ENCODE results near the gene LAG3.

Gene LAG3

DNA sequence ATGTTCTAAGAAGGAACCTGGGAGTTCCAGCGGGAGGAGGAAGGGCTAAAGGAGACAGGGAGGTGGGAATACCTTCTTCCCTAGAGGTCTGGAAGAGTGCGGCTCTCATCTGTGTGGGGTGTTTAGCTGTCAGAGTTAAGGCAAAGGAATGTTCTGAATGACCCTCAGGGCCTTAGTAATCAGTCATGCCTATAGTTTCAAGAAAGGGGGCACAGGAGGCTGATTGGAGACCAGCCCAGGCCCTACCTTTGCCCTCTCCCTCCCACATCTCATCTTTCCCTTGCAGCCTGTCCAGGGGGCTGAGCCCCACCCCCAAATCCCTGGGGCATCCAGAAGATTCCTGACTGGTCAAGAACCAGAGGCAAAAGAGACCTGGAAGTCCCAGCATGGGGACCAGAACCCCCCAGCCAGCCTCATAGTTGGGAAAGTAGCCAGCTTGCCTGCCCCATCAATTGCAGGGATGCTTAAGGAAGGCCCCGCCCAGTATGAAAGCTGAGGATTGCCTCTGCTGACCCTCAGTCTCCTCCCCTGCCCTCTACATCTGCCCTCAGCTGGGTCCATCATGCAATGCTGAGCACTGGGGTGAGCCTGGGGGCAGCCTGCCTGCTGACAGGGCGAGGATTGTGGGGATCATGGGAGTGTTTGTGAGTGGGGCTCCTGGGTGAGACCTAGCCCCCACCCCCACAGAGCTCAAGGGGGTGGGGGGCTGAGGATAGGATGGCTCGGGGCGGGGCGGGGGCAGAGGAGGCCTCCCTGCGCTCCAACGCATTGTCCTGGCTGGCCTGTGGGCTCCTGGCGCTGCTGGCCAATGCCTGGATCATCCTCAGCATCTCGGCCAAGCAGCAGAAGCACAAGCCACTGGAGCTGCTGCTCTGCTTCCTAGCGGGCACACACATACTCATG is 51.1 kb downstream of the LAG3 start:
- no peak overlapping the region for H2AK5ac ChIP-seq (ENCODE audit: low read length, severe bottlenecking)
- H2AFZ ChIP-seq (ENCODE audit: low read depth, low read length) = no peak overlapping the region
- 82% methylated on average over 10 of the region's 12 CpGs for WGBS
- H3K4me2 ChIP-seq (ENCODE audit: low read length, poor library complexity, severe bottlenecking) = no peak overlapping the region
- peak overlapping the region in 1 of 2 experiments; percentile 43 for H3K23ac ChIP-seq (ENCODE audit: low read length in 2 of 2)
- H3K4me3 ChIP-seq (ENCODE audit: insufficient read depth in 1 of 2, low read depth in 1 of 2, low read length in 2 of 2) = no peak overlapping the region
- H2BK120ac ChIP-seq (ENCODE audit: low read depth, low read length) = no peak overlapping the region
- H3K9ac ChIP-seq (ENCODE audit: low read length) = no peak overlapping the region
- H3K27ac ChIP-seq (ENCODE audit: low read length, poor library complexity, severe bottlenecking) = no peak overlapping the region
- no peak overlapping the region for H2BK5ac ChIP-seq (ENCODE audit: low read depth, low read length, poor library complexity, severe bottlenecking)
- peak overlapping the region in 1 of 2 experiments; percentile 47 for H3K14ac ChIP-seq (ENCODE audit: low read length in 2 of 2)
- H4K91ac ChIP-seq (ENCODE audit: low read length) = peak overlapping the region; percentile 3
- H3K18ac ChIP-seq (ENCODE audit: low read depth in 1 of 2, low read length in 2 of 2) = no peak overlapping the region
- peaks cover 53% of the 10 kb centered on the region for H3K4me1 ChIP-seq (ENCODE audit: control insufficient read depth, insufficient read depth, low read depth, low read length)
- H3K79me1 ChIP-seq (replicated peaks; ENCODE audit: low read length, poor library complexity, severe bottlenecking) = peaks cover 15% of the 10 kb centered on the region
- H3K27me3 ChIP-seq (ENCODE audit: control insufficient read depth in 1 of 2, insufficient read depth in 1 of 2, low read length in 2 of 2) = peaks cover 22 to 45% of the 10 kb centered on the region in 2 experiments
- H4K8ac ChIP-seq (ENCODE audit: low read length) = no peak overlapping the region
- no peaks in the 10 kb centered on the region for H3K9me3 ChIP-seq (ENCODE audit: control insufficient read depth, low read length)
- no peak overlapping the region for H2BK15ac ChIP-seq (ENCODE audit: low read depth, poor library complexity, severe bottlenecking)
- no peak overlapping the region for H3K4ac ChIP-seq (ENCODE audit: low read depth in 1 of 2, low read length in 2 of 2)
- DNase-seq = no peak
- peaks cover 0 to 7% of the 10 kb centered on the region in 2 experiments for H3K36me3 ChIP-seq (ENCODE audit: control insufficient read depth in 1 of 2, insufficient read depth in 2 of 2, low read depth in 1 of 2, low read length in 2 of 2)
- peak overlapping the region in 1 of 2 experiments; percentile 45 for H2BK12ac ChIP-seq (ENCODE audit: low read length in 2 of 2)

- Histone ChIP-seq H3K4ac (ENCODE audit: low read depth in 1 of 2, low read length in 2 of 2) (no peak overlapping the region), H2AFZ (ENCODE audit: low read depth, low read length) (no peak overlapping the region), H3K4me3 (ENCODE audit: insufficient read depth in 1 of 2, low read depth in 1 of 2, low read length in 2 of 2) (no peak overlapping the region), H3K9me3 (ENCODE audit: control insufficient read depth, low read length) (no peaks in the 10 kb centered on the region), H4K91ac (ENCODE audit: low read length) (peak overlapping the region; percentile 3), H3K79me1 (replicated peaks; ENCODE audit: low read length, poor library complexity, severe bottlenecking) (peaks cover 15% of the 10 kb centered on the region), H3K27me3 (ENCODE audit: control insufficient read depth in 1 of 2, insufficient read depth in 1 of 2, low read length in 2 of 2) (peaks cover 22 to 39% of the 10 kb centered on the region in 2 experiments), H3K27ac (ENCODE audit: low read length, poor library complexity, severe bottlenecking) (no peak overlapping the region), H2AK5ac (ENCODE audit: low read length, severe bottlenecking) (no peak overlapping the region), H3K23ac (ENCODE audit: low read length in 2 of 2) (peak overlapping the region in 1 of 2 experiments; percentile 43), H3K18ac (ENCODE audit: low read depth in 1 of 2, low read length in 2 of 2) (no peak overlapping the region), H3K4me1 (ENCODE audit: control insufficient read depth, insufficient read depth, low read depth, low read length) (peaks cover 51% of the 10 kb centered on the region), H2BK5ac (ENCODE audit: low read depth, low read length, poor library complexity, severe bottlenecking) (no peak overlapping the region), H4K8ac (ENCODE audit: low read length) (no peak overlapping the region), H2BK12ac (ENCODE audit: low read length in 2 of 2) (no peak overlapping the region), H3K14ac (ENCODE audit: low read length in 2 of 2) (peak overlapping the region in 1 of 2 experiments; percentile 47), H3K36me3 (ENCODE audit: control insufficient read depth in 1 of 2, insufficient read depth in 2 of 2, low read depth in 1 of 2, low read length in 2 of 2) (peaks cover 0 to 7% of the 10 kb centered on the region in 2 experiments), H3K9ac (ENCODE audit: low read length) (no peak overlapping the region), H2BK120ac (ENCODE audit: low read depth, low read length) (no peak overlapping the region), H2BK15ac (ENCODE audit: low read depth, poor library complexity, severe bottlenecking) (no peak overlapping the region), H3K4me2 (ENCODE audit: low read length, poor library complexity, severe bottlenecking) (no peak overlapping the region)
- no peak for DNase-seq
- WGBS = 85% methylated on average over 37 of the region's 37 CpGs
Observed at GRCh38 chr12:6824085-6824775, 51.9 kb downstream of the LAG3 start.

- Histone ChIP-seq H3K4me1 (ENCODE audit: control insufficient read depth, insufficient read depth, low read depth, low read length) (peaks cover 52% of the 10 kb centered on the region), H4K8ac (ENCODE audit: low read length) (peak overlapping the region; percentile 4), H4K91ac (ENCODE audit: low read length) (peak overlapping the region; percentile 0), H3K79me1 (replicated peaks; ENCODE audit: low read length, poor library complexity, severe bottlenecking) (peaks cover 18% of the 10 kb centered on the region), H3K36me3 (ENCODE audit: control insufficient read depth in 1 of 2, insufficient read depth in 2 of 2, low read depth in 1 of 2, low read length in 2 of 2) (peaks cover 0 to 8% of the 10 kb centered on the region in 2 experiments), H3K27ac (ENCODE audit: low read length, poor library complexity, severe bottlenecking) (no peak overlapping the region), H2BK120ac (ENCODE audit: low read depth, low read length) (no peak overlapping the region), H3K4me2 (ENCODE audit: low read length, poor library complexity, severe bottlenecking) (peak overlapping the region; percentile 4), H2BK15ac (ENCODE audit: low read depth, poor library complexity, severe bottlenecking) (no peak overlapping the region), H3K27me3 (ENCODE audit: control insufficient read depth in 1 of 2, insufficient read depth in 1 of 2, low read length in 2 of 2) (peaks cover 22 to 32% of the 10 kb centered on the region in 2 experiments), H2BK12ac (ENCODE audit: low read length in 2 of 2) (no peak overlapping the region), H3K4me3 (ENCODE audit: insufficient read depth in 1 of 2, low read depth in 1 of 2, low read length in 2 of 2) (peak overlapping the region in 1 of 2 experiments; percentile 72), H3K14ac (ENCODE audit: low read length in 2 of 2) (no peak overlapping the region), H2BK5ac (ENCODE audit: low read depth, low read length, poor library complexity, severe bottlenecking) (no peak overlapping the region), H3K4ac (ENCODE audit: low read depth in 1 of 2, low read length in 2 of 2) (no peak overlapping the region), H2AK5ac (ENCODE audit: low read length, severe bottlenecking) (no peak overlapping the region), H2AFZ (ENCODE audit: low read depth, low read length) (no peak overlapping the region), H3K18ac (ENCODE audit: low read depth in 1 of 2, low read length in 2 of 2) (peak overlapping the region; percentile 1 to 35), H3K9ac (ENCODE audit: low read length) (peak overlapping the region; percentile 59), H3K23ac (ENCODE audit: low read length in 2 of 2) (no peak overlapping the region), H3K9me3 (ENCODE audit: control insufficient read depth, low read length) (no peaks in the 10 kb centered on the region)
- peak; percentile 60 for DNase-seq
- WGBS = 29% methylated on average over 12 of the region's 12 CpGs
Observed at GRCh38 chr12:6824901-6825381, 52.6 kb downstream of the LAG3 start.
